H9 (cell line): ENCODE results near the gene ITGA1. TPM values are rescaled to one million over a fixed set of nuclear protein-coding genes. Genes with fewer than 3 reads are reported as not detected.

Experiments
- DNase-seq: peaks from one replicate; pipeline ENCODE4 v3.0.0-alpha.2; 2017
- H2AFZ ChIP-seq: one replicate; pipeline ENCODE4 v1.6.1; 2013; ENCODE audit warnings: mild to moderate bottlenecking, low read length, control low read depth, moderate library complexity
- H2AK5ac ChIP-seq: 2 replicates; pipeline ENCODE4 v1.6.1; 2013; ENCODE audit warnings: low read length, control low read depth, mixed read lengths; ENCODE audit not compliant: insufficient read length
- H2BK120ac ChIP-seq: one replicate; pipeline ENCODE4 v1.6.1; 2013; ENCODE audit warnings: low read depth, mild to moderate bottlenecking, low read length, control low read depth, inconsistent platforms; ENCODE audit not compliant: poor library complexity, severe bottlenecking
- H2BK12ac ChIP-seq: 2 replicates; pipeline ENCODE4 v1.6.1; 2013; ENCODE audit warnings: low read length, control low read depth, mixed read lengths, low read depth; ENCODE audit not compliant: insufficient read length
- H2BK15ac ChIP-seq: 2 replicates; pipeline ENCODE4 v1.6.1; 2013; ENCODE audit warnings: low read depth, low read length, control low read depth
- H2BK20ac ChIP-seq: one replicate; pipeline ENCODE4 v1.6.1; 2013; ENCODE audit warnings: low read depth, mild to moderate bottlenecking, low read length, control low read depth, inconsistent platforms; ENCODE audit not compliant: poor library complexity, severe bottlenecking
- H2BK5ac ChIP-seq: 2 replicates; pipeline ENCODE4 v1.6.1; 2013; ENCODE audit warnings: low read length, control low read depth, mixed read lengths; ENCODE audit not compliant: insufficient read length
- H3K14ac ChIP-seq: 2 replicates; pipeline ENCODE4 v1.6.1; 2013; ENCODE audit warnings: low read length, control low read depth; ENCODE audit not compliant: insufficient read depth
- H3K18ac ChIP-seq: 2 replicates; pipeline ENCODE4 v1.6.1; 2013; ENCODE audit warnings: low read depth, mild to moderate bottlenecking, mixed read lengths, low read length, control low read depth; ENCODE audit not compliant: insufficient read length
- H3K23ac ChIP-seq: 2 replicates; pipeline ENCODE4 v1.6.1; 2013; ENCODE audit warnings: low read length, control low read depth, mixed read lengths, low read depth; ENCODE audit not compliant: insufficient read length
- H3K23me2 ChIP-seq: 2 replicates; pipeline ENCODE4 v1.6.1; 2013; ENCODE audit warnings: low read depth, mild to moderate bottlenecking, mixed read lengths, low read length, control low read depth; ENCODE audit not compliant: insufficient read length, poor library complexity, severe bottlenecking
- H3K27ac ChIP-seq: 2 replicates; pipeline ENCODE4 v1.5.1; 2013; ENCODE audit warnings: low read length, control low read depth, mixed read lengths, low read depth; ENCODE audit not compliant: insufficient read length
- H3K27me3 ChIP-seq: 2 replicates; pipeline ENCODE4 v1.6.1; 2013; ENCODE audit warnings: low read length, control low read depth, inconsistent platforms; ENCODE audit not compliant: insufficient read depth
- H3K4ac ChIP-seq: 2 replicates; pipeline ENCODE4 v1.6.1; 2013; ENCODE audit warnings: low read depth, mild to moderate bottlenecking, control low read depth, inconsistent platforms, low read length, moderate library complexity
- H3K4me1 ChIP-seq: 2 replicates; pipeline ENCODE4 v1.6.1; 2013; ENCODE audit warnings: low read length, control low read depth, inconsistent platforms; ENCODE audit not compliant: insufficient read depth
- H3K4me2 ChIP-seq: 2 replicates; pipeline ENCODE4 v1.6.1; 2013; ENCODE audit warnings: low read length, control low read depth, mixed read lengths; ENCODE audit not compliant: insufficient read length, insufficient read depth
- H3K56ac ChIP-seq: 2 replicates; pipeline ENCODE4 v1.6.1; 2013; ENCODE audit warnings: low read depth, mild to moderate bottlenecking, mixed read lengths, low read length, control low read depth; ENCODE audit not compliant: insufficient read length
- H3K79me1 ChIP-seq: 2 replicates; pipeline ENCODE4 v1.6.1; 2013; ENCODE audit warnings: low read depth, mild to moderate bottlenecking, moderate library complexity, low read length, control low read depth, inconsistent platforms; ENCODE audit not compliant: insufficient read depth, poor library complexity, severe bottlenecking
- H3K79me2 ChIP-seq: 2 replicates; pipeline ENCODE4 v1.6.1; 2013; ENCODE audit warnings: low read length, control low read depth, inconsistent platforms; ENCODE audit not compliant: insufficient read depth
- H3K9ac ChIP-seq: 2 replicates; pipeline ENCODE4 v1.6.1; 2013; ENCODE audit warnings: low read length, control low read depth, mixed read lengths; ENCODE audit not compliant: insufficient read length; ENCODE audit errors: extremely low read depth
- H3K9me3 ChIP-seq: one replicate; pipeline ENCODE4 v1.6.1; 2013; ENCODE audit warnings: low read depth, low read length, inconsistent platforms; ENCODE audit not compliant: control insufficient read depth
- H3T11ph ChIP-seq: one replicate; pipeline ENCODE4 v1.6.1; 2013; ENCODE audit warnings: mild to moderate bottlenecking, low read length, control low read depth, inconsistent platforms
- H4K20me1 ChIP-seq: one replicate; pipeline ENCODE4 v1.6.1; 2013; ENCODE audit not compliant: control insufficient read depth, insufficient read length, insufficient read depth
- H4K5ac ChIP-seq: 2 replicates; pipeline ENCODE4 v1.6.1; 2013; ENCODE audit warnings: low read depth, mild to moderate bottlenecking, mixed read lengths, low read length, control low read depth; ENCODE audit not compliant: insufficient read length
- H4K8ac ChIP-seq: replicated peaks from 2 replicates; pipeline ENCODE4 v1.6.1; 2013; ENCODE audit warnings: low read length, control low read depth, mixed read lengths, low read depth; ENCODE audit not compliant: insufficient read length
- H4K91ac ChIP-seq: 2 replicates; pipeline ENCODE4 v1.6.1; 2013; ENCODE audit warnings: low read depth, mild to moderate bottlenecking, moderate library complexity, mixed read lengths, low read length, control low read depth; ENCODE audit not compliant: insufficient read length
- H3K27ac Mint-ChIP-seq, 3 experiments: 2 replicates in 2 of 3; 3 replicates in 1 of 3; pipeline ENCODE4 v1.8.0; 2020 to 2021; ENCODE audit warnings: mixed read lengths in 3 of 3, mild to moderate bottlenecking in 1 of 3, moderate library complexity in 1 of 3
- H3K27me3 Mint-ChIP-seq: 2 replicates; pipeline ENCODE4 v1.8.0; 2021; ENCODE audit warnings: low read depth, mild to moderate bottlenecking, moderate library complexity, mixed read lengths
- H3K36me3 Mint-ChIP-seq, 3 experiments: 2 replicates in 2 of 3; 3 replicates in 1 of 3; pipeline ENCODE4 v1.8.0; 2020 to 2021; ENCODE audit warnings: low read depth in 3 of 3, mixed read lengths in 3 of 3; ENCODE audit not compliant: insufficient read depth in 1 of 3
- H3K4me1 Mint-ChIP-seq, 2 experiments: 2 replicates each; pipeline ENCODE4 v1.8.0; 2020; ENCODE audit warnings: mixed read lengths in 2 of 2
- H3K4me3 Mint-ChIP-seq, 2 experiments: 2 replicates in 1 of 2; 3 replicates in 1 of 2; pipeline ENCODE4 v1.8.0; 2020 to 2021; ENCODE audit warnings: mild to moderate bottlenecking in 2 of 2, mixed read lengths in 2 of 2, moderate library complexity in 1 of 2
- H3K9me3 Mint-ChIP-seq, 2 experiments: 2 replicates in 1 of 2; 3 replicates in 1 of 2; pipeline ENCODE4 v1.8.0; 2020; ENCODE audit warnings: mild to moderate bottlenecking in 2 of 2, mixed read lengths in 2 of 2, moderate library complexity in 1 of 2
- CTCF ChIP-seq: fragments of 200-600 bp; sonication (generic); conservative IDR thresholded peaks from 3 replicates; pipeline ENCODE4 v1.8.0; 2021; ENCODE audit warnings: antibody characterized with exemption, mild to moderate bottlenecking
- WGBS: extraction: QIAGEN DNeasy Blood & Tissue Kit; methylation state at CpG from one replicate; pipeline ENCODE4 v1.1.7; 2013; ENCODE audit warnings: missing lambda C conversion rate, low lambda C conversion rate, mixed read lengths; ENCODE audit not compliant: insufficient read length; ENCODE audit errors: extremely low coverage; 5-methylcytosine and 5-hydroxymethylcytosine counted together
- total RNA-seq: library from RNA; stranded (reverse); gene quantifications from 2 replicates; pipeline ENCODE4 v1.2.1, GENCODE V29; 2021

ITGA1 gene
- total RNA-seq, 1 experiment from 2014 or later: 3.9 TPM

DNA sequence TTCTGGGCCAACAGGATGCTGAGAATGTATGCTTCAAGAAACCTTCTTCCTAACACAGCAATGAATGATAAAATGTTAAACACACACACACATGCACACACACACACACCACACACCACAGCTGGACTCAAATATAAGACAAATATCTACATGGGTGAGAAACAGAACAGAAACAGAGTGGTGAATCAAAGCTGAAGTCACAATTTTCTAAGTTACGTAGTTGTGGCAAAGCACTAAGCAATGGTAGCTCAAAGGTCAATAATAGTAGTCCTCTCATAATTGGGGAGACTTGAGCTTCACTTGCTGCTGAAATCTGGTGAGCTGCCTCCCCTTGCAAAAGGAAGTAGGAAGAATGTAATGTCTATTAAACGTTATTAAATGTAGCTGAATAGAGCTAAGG is 33.7 kb upstream of the ITGA1 start:
- Histone ChIP-seq H2BK120ac (no peak overlapping the region), H2BK12ac (no peak overlapping the region), H3K27ac (no peak overlapping the region), H4K8ac (no peak overlapping the region), H3K18ac (no peak overlapping the region), H2BK15ac (no peak overlapping the region), H3K79me1 (no peaks in the 10 kb centered on the region), H3K4ac (no peak overlapping the region), H2AFZ (no peak overlapping the region), H3K27me3 (no peaks in the 10 kb centered on the region), H3K79me2 (no peaks in the 10 kb centered on the region), H3K56ac (no peak overlapping the region), H3K9me3 (no peaks in the 10 kb centered on the region), H3K14ac (no peak overlapping the region), H4K91ac (no peak overlapping the region), H3K4me1 (peaks cover 4% of the 10 kb centered on the region; the same call in 1 of the 2 replicates), H3K23ac (no peak overlapping the region), H3K23me2 (no peaks in the 10 kb centered on the region), H2BK5ac (no peak overlapping the region), H3K4me2 (no peak overlapping the region), H2AK5ac (no peak overlapping the region), H4K20me1 (no peaks in the 10 kb centered on the region), H3T11ph (no peak overlapping the region), H4K5ac (no peak overlapping the region), H3K9ac (no peak overlapping the region), H2BK20ac (no peak overlapping the region)
- H3K9me3 Mint-ChIP-seq: no peaks in the 10 kb centered on the region
- peaks cover 12% of the 10 kb centered on the region in 2 experiments for H3K4me1 Mint-ChIP-seq
- no peak for DNase-seq
- no peak overlapping the region for H3K27ac Mint-ChIP-seq
- TF ChIP-seq CTCF: no peak
- H3K4me3 Mint-ChIP-seq: no peak overlapping the region
- H3K27me3 Mint-ChIP-seq: no peaks in the 10 kb centered on the region
- H3K36me3 Mint-ChIP-seq: no peaks in the 10 kb centered on the region
- no CpG with 5 or more reads among the region's 2 CpGs for WGBS
